ENCODE data around the gene CAMK2D. TPM values are rescaled to one million over a fixed set of nuclear protein-coding genes. Genes with fewer than 3 reads are reported as not detected.

The CAMK2D gene
- total RNA-seq, 1 experiment from 2014 or later: 9.0 TPM

DNA sequence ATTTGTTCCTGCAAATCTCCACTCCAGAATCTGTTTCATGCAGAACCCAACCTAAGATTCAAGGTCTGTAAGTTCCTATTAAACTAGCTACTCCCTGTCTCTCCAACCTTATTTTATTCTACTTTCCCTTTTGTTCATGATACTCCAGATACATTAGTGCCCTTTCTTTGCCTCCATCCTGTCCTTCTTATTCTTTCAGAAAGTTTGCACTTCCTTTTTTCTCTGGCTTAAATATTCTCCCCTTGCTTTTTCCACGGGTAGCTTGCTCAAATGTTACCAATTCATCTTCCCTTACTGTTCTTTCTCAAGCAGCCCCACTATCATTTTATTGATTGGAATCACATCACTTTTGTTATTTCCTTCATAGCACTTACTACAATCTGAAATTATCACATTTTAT lies 72.1 kb downstream of the CAMK2D start:
- no peak overlapping the region for H2BK120ac ChIP-seq (ENCODE audit: low read depth, low read length, poor library complexity, severe bottlenecking)
- H3K79me2 ChIP-seq (ENCODE audit: insufficient read depth, low read length): no peaks in the 10 kb centered on the region
- H3K4me2 ChIP-seq (ENCODE audit: insufficient read depth, insufficient read length, low read length): no peak overlapping the region
- H3T11ph ChIP-seq (ENCODE audit: low read length): no peak overlapping the region
- H3K23ac ChIP-seq (ENCODE audit: insufficient read length, low read depth, low read length): no peak overlapping the region
- H3K9ac ChIP-seq (ENCODE audit: extremely low read depth, insufficient read length, low read length): no peak overlapping the region
- no peaks in the 10 kb centered on the region for H3K9me3 Mint-ChIP-seq
- no peak overlapping the region for H3K14ac ChIP-seq (ENCODE audit: insufficient read depth, low read length)
- no peaks in the 10 kb centered on the region for H4K20me1 ChIP-seq (ENCODE audit: control insufficient read depth, insufficient read depth, insufficient read length)
- no peak overlapping the region for H3K27ac ChIP-seq (ENCODE audit: insufficient read length, low read depth, low read length)
- no peak overlapping the region for H3K56ac ChIP-seq (ENCODE audit: insufficient read length, low read depth, low read length)
- no peaks in the 10 kb centered on the region for H3K79me1 ChIP-seq (ENCODE audit: insufficient read depth, low read depth, low read length, poor library complexity, severe bottlenecking)
- TF ChIP-seq, protein P1, sequence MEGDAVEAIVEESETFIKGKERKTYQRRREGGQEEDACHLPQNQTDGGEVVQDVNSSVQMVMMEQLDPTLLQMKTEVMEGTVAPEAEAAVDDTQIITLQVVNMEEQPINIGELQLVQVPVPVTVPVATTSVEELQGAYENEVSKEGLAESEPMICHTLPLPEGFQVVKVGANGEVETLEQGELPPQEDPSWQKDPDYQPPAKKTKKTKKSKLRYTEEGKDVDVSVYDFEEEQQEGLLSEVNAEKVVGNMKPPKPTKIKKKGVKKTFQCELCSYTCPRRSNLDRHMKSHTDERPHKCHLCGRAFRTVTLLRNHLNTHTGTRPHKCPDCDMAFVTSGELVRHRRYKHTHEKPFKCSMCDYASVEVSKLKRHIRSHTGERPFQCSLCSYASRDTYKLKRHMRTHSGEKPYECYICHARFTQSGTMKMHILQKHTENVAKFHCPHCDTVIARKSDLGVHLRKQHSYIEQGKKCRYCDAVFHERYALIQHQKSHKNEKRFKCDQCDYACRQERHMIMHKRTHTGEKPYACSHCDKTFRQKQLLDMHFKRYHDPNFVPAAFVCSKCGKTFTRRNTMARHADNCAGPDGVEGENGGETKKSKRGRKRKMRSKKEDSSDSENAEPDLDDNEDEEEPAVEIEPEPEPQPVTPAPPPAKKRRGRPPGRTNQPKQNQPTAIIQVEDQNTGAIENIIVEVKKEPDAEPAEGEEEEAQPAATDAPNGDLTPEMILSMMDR (conservative IDR thresholded peaks at IDR 0.05): no peak
- no peak overlapping the region for H2BK5ac ChIP-seq (ENCODE audit: insufficient read length, low read length)
- no peaks in the 10 kb centered on the region for H3K27me3 ChIP-seq (ENCODE audit: insufficient read depth, low read length)
- no peak overlapping the region for H3K4me3 Mint-ChIP-seq
- no peak overlapping the region for H2BK15ac ChIP-seq (ENCODE audit: low read depth, low read length)
- H4K91ac ChIP-seq (ENCODE audit: insufficient read length, low read depth, low read length): no peak overlapping the region
- H3K4me1 ChIP-seq (ENCODE audit: insufficient read depth, low read length): no peaks in the 10 kb centered on the region; the same call in 1 of the 2 replicates
- H3K27me3 Mint-ChIP-seq (ENCODE audit: low read depth): no peaks in the 10 kb centered on the region
- DNase-seq: no peak
- H4K5ac ChIP-seq (ENCODE audit: insufficient read length, low read depth, low read length): no peak overlapping the region
- H3K36me3 Mint-ChIP-seq (ENCODE audit: insufficient read depth in 1 of 3, low read depth in 3 of 3): no peaks in the 10 kb centered on the region; a peak in 1 of 7 replicates
- H2AK5ac ChIP-seq (ENCODE audit: insufficient read length, low read length): no peak overlapping the region
- no peak overlapping the region for H3K27ac Mint-ChIP-seq
- no CpG with 5 or more reads among the region's 1 CpG for WGBS (ENCODE audit: extremely low coverage, insufficient read length, low lambda C conversion rate)
- no peaks in the 10 kb centered on the region for H3K9me3 ChIP-seq (ENCODE audit: control insufficient read depth, low read depth, low read length)
- H2BK20ac ChIP-seq (ENCODE audit: low read depth, low read length, poor library complexity, severe bottlenecking): no peak overlapping the region
- no peaks in the 10 kb centered on the region for H3K23me2 ChIP-seq (ENCODE audit: insufficient read length, low read depth, low read length, poor library complexity, severe bottlenecking)
- no peak overlapping the region for H3K4ac ChIP-seq (ENCODE audit: low read depth, low read length)
- no peak overlapping the region for H2BK12ac ChIP-seq (ENCODE audit: insufficient read length, low read depth, low read length)
- H2AFZ ChIP-seq (ENCODE audit: low read length): no peak overlapping the region
- no peak overlapping the region for H4K8ac ChIP-seq (replicated peaks; ENCODE audit: insufficient read length, low read depth, low read length)
- no peaks in the 10 kb centered on the region for H3K4me1 Mint-ChIP-seq
- H3K18ac ChIP-seq (ENCODE audit: insufficient read length, low read depth, low read length): no peak overlapping the region
